Right lobe of liver (tissue), 4 donors: ENCODE data around the gene EPHA2.

Source experiments
- POLR2A ChIP-seq: fragments of 450-650 bp; IDR thresholded peaks from one replicate; pipeline ENCODE4 v1.6.1; 2017; ENCODE audit warnings: antibody characterized with exemption, mild to moderate bottlenecking
- TF ChIP-seq, protein P1 (sequence below), 4 donors: fragments of 200-600 bp in 3 of 4; fragments of 450-650 bp in 1 of 4; IDR thresholded peaks; one replicate each; pipeline versions ENCODE4 v1.5.1 to v1.8.0; 2016 to 2022; ENCODE audit warnings: antibody characterized with exemption in 4 of 4, mild to moderate bottlenecking in 2 of 4
- donor health status: DM: no; HTN: no; CAD: no.
- donor health status: DM: no; HTN: no; CAD: no.
- donor health status: DM: no; HTN: yes; CAD: no.

DNA sequence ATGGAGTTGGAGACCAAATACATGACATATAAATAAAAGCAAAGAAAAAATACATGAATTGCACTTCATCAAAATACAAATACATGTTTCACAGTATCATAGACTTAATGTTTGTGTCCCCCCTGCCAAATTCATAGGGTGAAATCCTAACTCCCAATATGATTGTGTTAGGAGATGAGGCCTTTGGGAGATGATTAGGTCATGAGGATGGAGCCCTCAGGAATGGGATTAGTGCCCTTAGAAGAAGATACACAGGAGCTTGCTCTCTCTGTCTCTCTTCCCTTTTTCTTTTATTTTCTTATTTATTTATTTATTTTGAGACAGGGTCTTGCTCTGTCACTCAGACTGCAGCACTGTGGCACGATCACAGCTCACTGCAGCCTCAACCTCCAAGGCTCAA, 56.5 kb downstream of the EPHA2 start:
- TF ChIP-seq, protein P1, sequence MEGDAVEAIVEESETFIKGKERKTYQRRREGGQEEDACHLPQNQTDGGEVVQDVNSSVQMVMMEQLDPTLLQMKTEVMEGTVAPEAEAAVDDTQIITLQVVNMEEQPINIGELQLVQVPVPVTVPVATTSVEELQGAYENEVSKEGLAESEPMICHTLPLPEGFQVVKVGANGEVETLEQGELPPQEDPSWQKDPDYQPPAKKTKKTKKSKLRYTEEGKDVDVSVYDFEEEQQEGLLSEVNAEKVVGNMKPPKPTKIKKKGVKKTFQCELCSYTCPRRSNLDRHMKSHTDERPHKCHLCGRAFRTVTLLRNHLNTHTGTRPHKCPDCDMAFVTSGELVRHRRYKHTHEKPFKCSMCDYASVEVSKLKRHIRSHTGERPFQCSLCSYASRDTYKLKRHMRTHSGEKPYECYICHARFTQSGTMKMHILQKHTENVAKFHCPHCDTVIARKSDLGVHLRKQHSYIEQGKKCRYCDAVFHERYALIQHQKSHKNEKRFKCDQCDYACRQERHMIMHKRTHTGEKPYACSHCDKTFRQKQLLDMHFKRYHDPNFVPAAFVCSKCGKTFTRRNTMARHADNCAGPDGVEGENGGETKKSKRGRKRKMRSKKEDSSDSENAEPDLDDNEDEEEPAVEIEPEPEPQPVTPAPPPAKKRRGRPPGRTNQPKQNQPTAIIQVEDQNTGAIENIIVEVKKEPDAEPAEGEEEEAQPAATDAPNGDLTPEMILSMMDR (IDR thresholded peaks at IDR 0.05) = no peak
- no peak for TF ChIP-seq POLR2A
